Thymus (tissue), 11 donors: ENCODE results near the gene REXO4. TPM values are rescaled to one million over a fixed set of nuclear protein-coding genes. Genes with fewer than 3 reads are reported as not detected.
A peak's percentile ranks its signal among the peaks of the same experiment; 100 is the strongest.

Experiments
- DNase-seq, 9 donors: peaks; one replicate each; pipeline ENCODE4 v3.0.0-alpha.2; 2013; ENCODE audit warnings: low spot score in 9 of 9, low read depth in 6 of 9, missing footprints in 1 of 9
- H3K27ac ChIP-seq, 2 donors: one replicate each; pipeline ENCODE4 v1.5.1; 2013; ENCODE audit warnings: control low read depth in 1 of 2, low read depth in 1 of 2, low read length in 1 of 2, mild to moderate bottlenecking in 1 of 2, moderate library complexity in 1 of 2
- H3K27me3 ChIP-seq, 2 donors: one replicate each; pipeline ENCODE4 v1.5.1; 2013; ENCODE audit warnings: low read length in 1 of 2; ENCODE audit not compliant: control insufficient read depth in 2 of 2, insufficient read depth in 1 of 2
- H3K36me3 ChIP-seq, 2 donors: one replicate each; pipeline ENCODE4 v1.5.1; 2013; ENCODE audit warnings: low read length in 1 of 2, mild to moderate bottlenecking in 1 of 2, moderate library complexity in 1 of 2; ENCODE audit not compliant: control insufficient read depth in 2 of 2, insufficient read depth in 2 of 2
- H3K4me1 ChIP-seq, 2 donors: one replicate each; pipeline ENCODE4 v1.5.1; 2013; ENCODE audit warnings: low read length in 2 of 2; ENCODE audit not compliant: control insufficient read depth in 2 of 2, insufficient read depth in 2 of 2
- H3K4me3 ChIP-seq, 2 donors: one replicate each; pipeline ENCODE4 v1.5.1; 2013; ENCODE audit warnings: low read length in 2 of 2, control low read depth in 1 of 2, mild to moderate bottlenecking in 1 of 2
- H3K9me3 ChIP-seq, 2 donors: one replicate each; pipeline ENCODE4 v1.5.1; 2013; ENCODE audit warnings: low read length in 1 of 2, mild to moderate bottlenecking in 1 of 2; ENCODE audit not compliant: control insufficient read depth in 2 of 2, insufficient read depth in 1 of 2
- WGBS: extraction: QIAGEN DNeasy Blood & Tissue Kit; methylation state at CpG from one replicate; pipeline ENCODE4 v1.1.7; 2013; 5-methylcytosine and 5-hydroxymethylcytosine counted together
- polyA plus RNA-seq: library from polyadenylated mRNA; stranded (reverse); fragments of 200-250 nt; gene quantifications from one replicate; pipeline ENCODE4 v1.2.3, GENCODE V29; 2013
- total RNA-seq: library from RNA; stranded (reverse); fragments of 120-200 nt; gene quantifications from one replicate; pipeline ENCODE4 v1.2.4, GENCODE V29; 2013
- donor health status: healthy.

Gene REXO4
- total and polyA plus RNA-seq, 2 donors = 17.5 to 20.4 TPM

- Histone ChIP-seq H3K27me3 (peaks cover 0 to 5% of the 10 kb centered on the region in 2 donors), H3K27ac (peak overlapping the region in 1 of 2 donors; percentile 91), H3K4me1 (peaks cover 27 to 70% of the 10 kb centered on the region in 2 donors), H3K36me3 (peaks cover 26 to 53% of the 10 kb centered on the region in 2 donors), H3K9me3 (no peaks in the 10 kb centered on the region), H3K4me3 (no peak overlapping the region)
- 93% methylated on average over 7 of the region's 7 CpGs for WGBS
- DNase-seq = no peak
These were observed 45.7 kb downstream of the REXO4 start for GRCh38 chr9:133372144-133372543.

GRCh38 chr9:133371261-133371711 is 46.5 kb downstream of the REXO4 start:
- H3K4me1 ChIP-seq = peaks cover 22 to 65% of the 10 kb centered on the region in 2 donors
- H3K4me3 ChIP-seq = peak overlapping the region; percentile 14 to 16

GRCh38 chr9:133370685-133371084 is 47.1 kb downstream of the REXO4 start:
- peak in 2 of 9 donors; percentile 31 to 57 for DNase-seq
- H3K9me3 ChIP-seq = no peaks in the 10 kb centered on the region
- H3K27me3 ChIP-seq = no peaks in the 10 kb centered on the region
- H3K27ac ChIP-seq = peak overlapping the region; percentile 70 to 91
- H3K4me3 ChIP-seq = peak overlapping the region in 1 of 2 donors; percentile 16
- peaks cover 41 to 67% of the 10 kb centered on the region in 2 donors for H3K36me3 ChIP-seq
- 46% methylated on average over 9 of the region's 9 CpGs for WGBS
- H3K4me1 ChIP-seq = peaks cover 22 to 65% of the 10 kb centered on the region in 2 donors

More at GRCh38 chr9:133371261-133371711, 46.5 kb downstream of the REXO4 start:
- H3K36me3 ChIP-seq = peaks cover 35 to 61% of the 10 kb centered on the region in 2 donors
- 22% methylated on average over 12 of the region's 12 CpGs for WGBS
- H3K9me3 ChIP-seq = no peaks in the 10 kb centered on the region
- H3K27me3 ChIP-seq = peaks cover 0 to under 1% of the 10 kb centered on the region in 2 donors
- H3K27ac ChIP-seq = peak overlapping the region; percentile 70 to 91
- DNase-seq = peak in 7 of 9 donors; percentile 37 to 80 (median 55)

- Histone ChIP-seq H3K9me3 (no peaks in the 10 kb centered on the region), H3K36me3 (peaks cover 47 to 75% of the 10 kb centered on the region in 2 donors), H3K4me1 (peaks cover 22 to 67% of the 10 kb centered on the region in 2 donors), H3K4me3 (no peak overlapping the region), H3K27me3 (no peaks in the 10 kb centered on the region), H3K27ac (peak overlapping the region; percentile 54 to 91)
- 94% methylated on average over 7 of the region's 7 CpGs for WGBS
- no peak for DNase-seq
These were observed 47.9 kb downstream of the REXO4 start for GRCh38 chr9:133369933-133370332.

GRCh38 chr9:133369422-133369821 is 48.4 kb downstream of the REXO4 start:
- no peak overlapping the region for H3K27ac ChIP-seq
- no peaks in the 10 kb centered on the region for H3K27me3 ChIP-seq
- H3K9me3 ChIP-seq = no peaks in the 10 kb centered on the region
- H3K4me3 ChIP-seq = no peak overlapping the region
- no peak for DNase-seq
- peaks cover 22 to 64% of the 10 kb centered on the region in 2 donors for H3K4me1 ChIP-seq
- peaks cover 51 to 78% of the 10 kb centered on the region in 2 donors for H3K36me3 ChIP-seq
- 96% methylated on average over 6 of the region's 6 CpGs for WGBS

- Histone ChIP-seq H3K27ac (no peak overlapping the region), H3K9me3 (no peaks in the 10 kb centered on the region), H3K36me3 (peaks cover 59 to 84% of the 10 kb centered on the region in 2 donors), H3K27me3 (no peaks in the 10 kb centered on the region), H3K4me3 (no peak overlapping the region), H3K4me1 (peaks cover 19 to 54% of the 10 kb centered on the region in 2 donors)
- WGBS = 95% methylated on average over 18 of the region's 18 CpGs
- DNase-seq = no peak
These were observed 49.4 kb downstream of the REXO4 start for GRCh38 chr9:133368249-133368881.

- DNase-seq = no peak
- Histone ChIP-seq H3K4me1 (peaks cover 19 to 48% of the 10 kb centered on the region in 2 donors), H3K27ac (no peak overlapping the region), H3K9me3 (no peaks in the 10 kb centered on the region), H3K27me3 (no peaks in the 10 kb centered on the region), H3K4me3 (no peak overlapping the region), H3K36me3 (peaks cover 65 to 82% of the 10 kb centered on the region in 2 donors)
- 96% methylated on average over 10 of the region's 10 CpGs for WGBS
These were observed 50.0 kb downstream of the REXO4 start for GRCh38 chr9:133367778-133368177.

GRCh38 chr9:133367221-133367620 is 50.6 kb downstream of the REXO4 start:
- no peak overlapping the region for H3K27ac ChIP-seq

GRCh38 chr9:133366435-133366834 is 51.4 kb downstream of the REXO4 start:
- peaks cover 72 to 87% of the 10 kb centered on the region in 2 donors for H3K36me3 ChIP-seq
- DNase-seq = no peak
- H3K27me3 ChIP-seq = no peaks in the 10 kb centered on the region
- peaks cover 13 to 35% of the 10 kb centered on the region in 2 donors for H3K4me1 ChIP-seq
- no peaks in the 10 kb centered on the region for H3K9me3 ChIP-seq
- no peak overlapping the region for H3K4me3 ChIP-seq
- 97% methylated on average over 11 of the region's 11 CpGs for WGBS
- no peak overlapping the region for H3K27ac ChIP-seq

More at GRCh38 chr9:133367221-133367620, 50.6 kb downstream of the REXO4 start:
- no peak for DNase-seq
- Histone ChIP-seq H3K27me3 (no peaks in the 10 kb centered on the region), H3K36me3 (peaks cover 66 to 82% of the 10 kb centered on the region in 2 donors), H3K4me1 (peaks cover 16 to 42% of the 10 kb centered on the region in 2 donors), H3K9me3 (no peaks in the 10 kb centered on the region), H3K4me3 (no peak overlapping the region)
- WGBS = 98% methylated on average over 22 of the region's 22 CpGs
